ENCODE measurements around the gene RHPN2. TPM values are rescaled to one million over a fixed set of nuclear protein-coding genes. Genes with fewer than 3 reads are reported as not detected.
"Not testable (repeated sequence)": the region's sequence is repeated elsewhere in the genome, so short reads cannot be mapped to it uniquely, and the experiment has no call there.

RHPN2 gene
- total RNA-seq, 1 experiment from 2014 or later, result 32.8 TPM

DNA sequence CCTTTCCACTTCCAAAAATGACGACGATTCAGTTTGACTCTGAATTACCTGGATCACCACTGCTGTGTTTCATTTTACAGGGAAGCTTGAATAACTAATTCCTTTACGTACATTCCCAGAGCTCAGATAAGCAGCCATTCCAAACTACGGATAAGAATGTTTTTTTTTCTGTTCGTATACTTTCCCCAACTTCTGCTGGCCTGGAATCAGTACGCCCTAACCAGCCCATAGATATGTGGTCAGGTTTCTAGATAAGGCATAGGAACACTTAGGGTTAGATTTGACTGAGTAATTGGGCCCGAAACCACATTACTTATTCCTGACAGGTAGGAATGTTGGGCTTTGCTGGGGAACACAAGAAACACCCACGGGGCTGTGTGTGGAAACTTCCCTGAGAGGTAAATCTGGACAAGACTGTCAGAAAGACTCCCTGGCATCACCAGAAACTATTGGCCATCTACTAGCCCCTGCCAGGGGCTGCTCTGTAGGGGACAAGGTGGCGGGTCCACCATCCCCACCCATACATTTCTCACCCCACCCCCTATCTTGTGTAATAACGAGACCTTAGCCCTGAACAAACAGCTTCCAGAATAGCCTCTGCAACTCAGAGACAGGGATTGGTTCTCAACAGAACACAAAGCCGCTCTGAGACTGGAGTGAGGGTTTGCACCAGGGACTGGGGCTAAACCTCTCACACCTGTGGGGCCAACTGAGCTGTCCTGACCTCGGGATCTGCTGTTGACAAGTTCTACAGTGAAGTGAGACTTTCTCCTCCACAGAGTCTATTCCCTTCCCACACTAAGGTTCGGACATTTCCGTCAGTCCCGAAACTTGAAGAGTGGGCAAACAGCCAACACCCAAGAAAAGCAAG lies 15.6 kb downstream of the RHPN2 start:
- TF ChIP-seq EZH2 (IDR thresholded peaks at IDR 0.05; ENCODE audit: low read length, unreplicated experiment) (no peak), EZH2phosphoT487 (IDR thresholded peaks at IDR 0.05; ENCODE audit: borderline replicate concordance, low read length) (no peak)
- TF ChIP-seq, protein P1, sequence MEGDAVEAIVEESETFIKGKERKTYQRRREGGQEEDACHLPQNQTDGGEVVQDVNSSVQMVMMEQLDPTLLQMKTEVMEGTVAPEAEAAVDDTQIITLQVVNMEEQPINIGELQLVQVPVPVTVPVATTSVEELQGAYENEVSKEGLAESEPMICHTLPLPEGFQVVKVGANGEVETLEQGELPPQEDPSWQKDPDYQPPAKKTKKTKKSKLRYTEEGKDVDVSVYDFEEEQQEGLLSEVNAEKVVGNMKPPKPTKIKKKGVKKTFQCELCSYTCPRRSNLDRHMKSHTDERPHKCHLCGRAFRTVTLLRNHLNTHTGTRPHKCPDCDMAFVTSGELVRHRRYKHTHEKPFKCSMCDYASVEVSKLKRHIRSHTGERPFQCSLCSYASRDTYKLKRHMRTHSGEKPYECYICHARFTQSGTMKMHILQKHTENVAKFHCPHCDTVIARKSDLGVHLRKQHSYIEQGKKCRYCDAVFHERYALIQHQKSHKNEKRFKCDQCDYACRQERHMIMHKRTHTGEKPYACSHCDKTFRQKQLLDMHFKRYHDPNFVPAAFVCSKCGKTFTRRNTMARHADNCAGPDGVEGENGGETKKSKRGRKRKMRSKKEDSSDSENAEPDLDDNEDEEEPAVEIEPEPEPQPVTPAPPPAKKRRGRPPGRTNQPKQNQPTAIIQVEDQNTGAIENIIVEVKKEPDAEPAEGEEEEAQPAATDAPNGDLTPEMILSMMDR (conservative IDR thresholded peaks at IDR 0.05; ENCODE audit: low read depth, low read length), result no peak
- BruUV-seq (replicated peaks), result no TSS peak
- Histone ChIP-seq H3K4me2 (ENCODE audit: low read length) (no peak overlapping the region), H3K4me1 (ENCODE audit: insufficient read depth, low read length) (peaks cover 68% of the 10 kb centered on the region), H2AFZ (ENCODE audit: low read length) (no peak overlapping the region), H3F3A (ENCODE audit: low read length, unreplicated experiment) (no peaks in the 10 kb centered on the region), H3K9me3 (ENCODE audit: low read length) (no peaks in the 10 kb centered on the region), H3K79me2 (ENCODE audit: low read length) (peaks cover 80% of the 10 kb centered on the region), H3K36me3 (ENCODE audit: low read depth, low read length) (peaks cover 6% of the 10 kb centered on the region), H3K9ac (ENCODE audit: low read length) (peak overlapping the region; percentile 36), H3K27ac (ENCODE audit: low read length) (peak overlapping the region; percentile 92), H3K4me3 (ENCODE audit: low read length) (no peak overlapping the region), H3K27me3 (ENCODE audit: low read length) (no peaks in the 10 kb centered on the region), H3K9me2 (replicated peaks; ENCODE audit: low read length) (no peaks in the 10 kb centered on the region), H4K20me1 (ENCODE audit: low read length) (no peaks in the 10 kb centered on the region)
- no peak for ATAC-seq
- intact Hi-C loops (cut with micrococcal nuclease), result no loop called here
- CTCF ChIA-PET, result no interaction called here
- DNase-seq, result peak; percentile 18
- POLR2A ChIA-PET (ENCODE audit: unreplicated experiment), result no interaction called here

DNA sequence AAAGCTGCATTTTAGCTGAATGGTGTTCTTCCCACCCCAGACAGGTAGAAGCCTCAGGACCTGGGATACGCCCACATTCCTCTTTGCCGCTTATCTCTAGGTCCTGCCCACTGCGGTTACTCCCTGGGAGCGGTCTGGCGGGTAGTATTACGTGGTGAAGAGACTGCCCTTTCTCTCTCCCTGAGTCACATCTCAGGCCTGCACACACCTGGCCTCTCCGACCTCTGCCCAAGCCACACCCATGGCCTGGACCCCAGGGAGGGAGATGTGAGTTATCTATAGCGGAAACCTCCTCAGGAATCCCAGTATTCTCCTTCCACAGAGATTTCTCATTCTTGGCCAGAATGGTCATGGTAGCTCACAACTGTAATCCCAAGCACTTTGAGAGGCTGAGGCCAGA lies 17.3 kb downstream of the RHPN2 start:
- H3K4me2 ChIP-seq (ENCODE audit: low read length), result peak overlapping the region; percentile 69
- POLR2A ChIA-PET (ENCODE audit: unreplicated experiment), result no interaction called here
- H3K79me2 ChIP-seq (ENCODE audit: low read length), result peaks cover 89% of the 10 kb centered on the region
- BruUV-seq (replicated peaks), result no TSS peak
- no peaks in the 10 kb centered on the region for H4K20me1 ChIP-seq (ENCODE audit: low read length)
- intact Hi-C loops (cut with micrococcal nuclease), result loop anchor here (2.0 kb wide), 1 partner anchor 33 kb away; the partner anchor contains the start of gene GPATCH1
- H3K4me1 ChIP-seq (ENCODE audit: insufficient read depth, low read length), result peaks cover 66% of the 10 kb centered on the region
- H3K9me2 ChIP-seq (replicated peaks; ENCODE audit: low read length), result no peaks in the 10 kb centered on the region
- no peaks in the 10 kb centered on the region for H3K27me3 ChIP-seq (ENCODE audit: low read length)
- H3K9ac ChIP-seq (ENCODE audit: low read length), result peak overlapping the region; percentile 67
- ATAC-seq, result peak; percentile 95
- H3F3A ChIP-seq (ENCODE audit: low read length, unreplicated experiment), result no peaks in the 10 kb centered on the region
- peak; percentile 95 for DNase-seq
- peak overlapping the region; percentile 29; the same call in 1 of the 2 replicates for H3K4me3 ChIP-seq (ENCODE audit: low read length)
- H2AFZ ChIP-seq (ENCODE audit: low read length), result no peak overlapping the region
- no peak for TF ChIP-seq EZH2phosphoT487 (IDR thresholded peaks at IDR 0.05; ENCODE audit: borderline replicate concordance, low read length)
- no peak for TF ChIP-seq EZH2 (IDR thresholded peaks at IDR 0.05; ENCODE audit: low read length, unreplicated experiment)
- TF ChIP-seq, protein P1 (conservative IDR thresholded peaks at IDR 0.05; ENCODE audit: low read depth, low read length), result no peak
- peaks cover 8% of the 10 kb centered on the region for H3K36me3 ChIP-seq (ENCODE audit: low read depth, low read length)
- H3K27ac ChIP-seq (ENCODE audit: low read length), result peak overlapping the region; percentile 92
- CTCF ChIA-PET, result no interaction called here
- no peaks in the 10 kb centered on the region for H3K9me3 ChIP-seq (ENCODE audit: low read length)

DNA sequence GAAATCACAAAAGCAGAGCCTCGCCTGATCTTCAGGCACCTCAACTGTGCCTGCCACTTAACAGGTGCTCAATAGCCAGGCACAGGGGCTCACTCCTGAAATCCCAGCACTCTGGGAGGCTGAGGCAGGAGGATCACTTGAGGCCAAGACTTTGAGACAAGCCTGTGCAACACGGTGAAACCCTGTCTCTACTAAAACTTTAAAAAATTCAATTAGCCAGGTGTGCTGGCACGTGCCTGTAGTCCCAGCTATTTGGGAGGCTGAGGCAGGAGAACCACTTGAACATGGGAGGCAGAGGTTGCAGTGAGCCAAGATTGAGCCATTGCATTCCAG lies 22.9 kb downstream of the RHPN2 start:
- H3K9me2 ChIP-seq (replicated peaks; ENCODE audit: low read length); DNase-seq; H3K9me3 ChIP-seq (ENCODE audit: low read length); intact Hi-C loops (cut with micrococcal nuclease); H2AFZ ChIP-seq (ENCODE audit: low read length); H3K27me3 ChIP-seq (ENCODE audit: low read length); CTCF ChIA-PET; H3F3A ChIP-seq (ENCODE audit: low read length, unreplicated experiment); BruUV-seq (replicated peaks); ATAC-seq; H4K20me1 ChIP-seq (ENCODE audit: low read length); H3K36me3 ChIP-seq (ENCODE audit: low read depth, low read length): not testable (repeated sequence)
- peak overlapping the region; percentile 84 for H3K9ac ChIP-seq (ENCODE audit: low read length)
- peak overlapping the region; percentile 67 for H3K4me2 ChIP-seq (ENCODE audit: low read length)
- H3K27ac ChIP-seq (ENCODE audit: low read length), result peak overlapping the region; percentile 98
- H3K4me3 ChIP-seq (ENCODE audit: low read length), result peak overlapping the region; percentile 21; the same call in 1 of the 2 replicates
- peaks cover 50% of the 10 kb centered on the region for H3K4me1 ChIP-seq (ENCODE audit: insufficient read depth, low read length)
- POLR2A ChIA-PET (ENCODE audit: unreplicated experiment), result interaction anchor here (0.5 to 0.6 kb wide), 2 partner anchors 57 to 59 kb away, joined by 3 to 9 read pairs; no protein-coding TSS in a partner anchor
- peaks cover 80% of the 10 kb centered on the region for H3K79me2 ChIP-seq (ENCODE audit: low read length)
